ENCODE measurements around the gene PTPN4. TPM values are rescaled to one million over a fixed set of nuclear protein-coding genes. Genes with fewer than 3 reads are reported as not detected.
A peak's percentile ranks its signal among the peaks of the same experiment; 100 is the strongest.

Gene PTPN4
- total and polyA plus RNA-seq, 2 donors (not counting 1 experiment from before 2014, with no cell fraction given), result 5.3 to 22.3 TPM

- Histone ChIP-seq H3K9me3 (ENCODE audit: control insufficient read depth, insufficient read depth, low read depth, low read length) (no peaks in the 10 kb centered on the region), H3K36me3 (ENCODE audit: control insufficient read depth, insufficient read depth, low read length) (no peaks in the 10 kb centered on the region), H3K27me3 (ENCODE audit: control insufficient read depth, insufficient read depth, low read length) (no peaks in the 10 kb centered on the region), H3K79me2 (ENCODE audit: control insufficient read depth, insufficient read depth, low read length) (no peaks in the 10 kb centered on the region), H3K27ac (ENCODE audit: insufficient read depth, low read length) (no peak overlapping the region), H4K20me1 (ENCODE audit: control insufficient read depth, extremely low read depth, insufficient read depth, low read length) (no peaks in the 10 kb centered on the region), H2AFZ (ENCODE audit: low read length) (no peak overlapping the region), H3K4me3 (replicated peaks in 1 of 4; ENCODE audit: control extremely low read depth in 1 of 4, insufficient read depth in 1 of 4, low read depth in 3 of 4, low read length in 4 of 4) (no peak overlapping the region), H3K4me2 (ENCODE audit: extremely low read depth, insufficient read depth, low read length) (no peak overlapping the region), H3K4me1 (ENCODE audit: control insufficient read depth, extremely low read depth, insufficient read depth, low read length) (no peaks in the 10 kb centered on the region), H3K9ac (ENCODE audit: insufficient read depth, low read length) (no peak overlapping the region)
- no peak for TF ChIP-seq EZH2 (IDR thresholded peaks at IDR 0.05; ENCODE audit: low read length, missing control alignments)
- no peak for TF ChIP-seq CTCF (conservative IDR thresholded peaks at IDR 0.05 in 1 of 2, IDR thresholded peaks at IDR 0.05 in 1 of 2; ENCODE audit: low read depth in 1 of 2, low read length in 2 of 2)
- DNase-seq (ENCODE audit: low read depth in 2 of 2), result no peak
Observed at GRCh38 chr2:119818792-119819191, 59.1 kb downstream of the PTPN4 start.

GRCh38 chr2:119819846-119820245 is 60.1 kb downstream of the PTPN4 start:
- no peak overlapping the region for H2AFZ ChIP-seq (ENCODE audit: low read length)
- H3K79me2 ChIP-seq (ENCODE audit: control insufficient read depth, insufficient read depth, low read length), result no peaks in the 10 kb centered on the region
- no peaks in the 10 kb centered on the region for H4K20me1 ChIP-seq (ENCODE audit: control insufficient read depth, extremely low read depth, insufficient read depth, low read length)
- H3K27ac ChIP-seq (ENCODE audit: insufficient read depth, low read length), result no peak overlapping the region
- no peaks in the 10 kb centered on the region for H3K36me3 ChIP-seq (ENCODE audit: control insufficient read depth, insufficient read depth, low read length)
- H3K27me3 ChIP-seq (ENCODE audit: control insufficient read depth, insufficient read depth, low read length), result no peaks in the 10 kb centered on the region
- no peaks in the 10 kb centered on the region for H3K4me1 ChIP-seq (ENCODE audit: control insufficient read depth, extremely low read depth, insufficient read depth, low read length)
- no peaks in the 10 kb centered on the region for H3K9me3 ChIP-seq (ENCODE audit: control insufficient read depth, insufficient read depth, low read depth, low read length)
- peak in 1 of 2 donors; percentile 20 for DNase-seq (ENCODE audit: low read depth in 2 of 2)
- H3K9ac ChIP-seq (ENCODE audit: insufficient read depth, low read length), result no peak overlapping the region
- TF ChIP-seq EZH2 (IDR thresholded peaks at IDR 0.05; ENCODE audit: low read length, missing control alignments), result no peak
- no peak for TF ChIP-seq CTCF (conservative IDR thresholded peaks at IDR 0.05 in 1 of 2, IDR thresholded peaks at IDR 0.05 in 1 of 2; ENCODE audit: low read depth in 1 of 2, low read length in 2 of 2)
- H3K4me3 ChIP-seq (replicated peaks in 1 of 4; ENCODE audit: control extremely low read depth in 1 of 4, insufficient read depth in 1 of 4, low read depth in 3 of 4, low read length in 4 of 4), result no peak overlapping the region
- H3K4me2 ChIP-seq (ENCODE audit: extremely low read depth, insufficient read depth, low read length), result no peak overlapping the region

GRCh38 chr2:119820275-119820674 is 60.6 kb downstream of the PTPN4 start:
- Histone ChIP-seq H3K4me2 (ENCODE audit: extremely low read depth, insufficient read depth, low read length) (no peak overlapping the region), H3K9me3 (ENCODE audit: control insufficient read depth, insufficient read depth, low read depth, low read length) (no peaks in the 10 kb centered on the region), H3K27me3 (ENCODE audit: control insufficient read depth, insufficient read depth, low read length) (no peaks in the 10 kb centered on the region), H3K4me3 (replicated peaks in 1 of 4; ENCODE audit: control extremely low read depth in 1 of 4, insufficient read depth in 1 of 4, low read depth in 3 of 4, low read length in 4 of 4) (no peak overlapping the region), H3K4me1 (ENCODE audit: control insufficient read depth, extremely low read depth, insufficient read depth, low read length) (no peaks in the 10 kb centered on the region), H4K20me1 (ENCODE audit: control insufficient read depth, extremely low read depth, insufficient read depth, low read length) (no peaks in the 10 kb centered on the region), H2AFZ (ENCODE audit: low read length) (no peak overlapping the region), H3K9ac (ENCODE audit: insufficient read depth, low read length) (no peak overlapping the region), H3K36me3 (ENCODE audit: control insufficient read depth, insufficient read depth, low read length) (no peaks in the 10 kb centered on the region), H3K79me2 (ENCODE audit: control insufficient read depth, insufficient read depth, low read length) (no peaks in the 10 kb centered on the region), H3K27ac (ENCODE audit: insufficient read depth, low read length) (no peak overlapping the region)
- peak; percentile 56 to 88 for DNase-seq (ENCODE audit: low read depth in 2 of 2)
- TF ChIP-seq CTCF (conservative IDR thresholded peaks at IDR 0.05 in 1 of 2, IDR thresholded peaks at IDR 0.05 in 1 of 2; ENCODE audit: low read depth in 1 of 2, low read length in 2 of 2) (no peak), EZH2 (IDR thresholded peaks at IDR 0.05; ENCODE audit: low read length, missing control alignments) (no peak)
